ENCODE data around the gene ABCB8.

DNA sequence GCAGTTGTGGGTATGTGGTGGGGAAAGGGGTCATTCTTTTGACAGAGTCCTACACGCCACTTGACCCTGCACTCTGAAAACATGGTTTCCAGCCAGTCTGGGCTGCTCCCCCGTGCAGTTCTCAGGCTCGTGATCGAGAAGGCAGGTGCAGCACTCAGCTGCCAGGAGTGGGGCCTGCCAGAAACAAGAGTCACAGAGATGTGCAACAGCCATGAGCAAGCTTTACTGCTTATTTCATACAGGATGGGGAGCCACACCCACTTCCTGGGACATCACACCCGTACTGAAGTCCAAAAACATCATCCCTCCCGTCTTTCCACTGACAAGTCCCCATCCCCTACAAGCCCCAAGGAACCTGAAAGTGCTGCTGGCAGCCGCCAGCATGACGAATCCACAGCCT, 13.3 kb upstream of the ABCB8 start:
- TF ChIP-seq POLR2A (IDR thresholded peaks at IDR 0.05; ENCODE audit: low read length), result no peak
- no peak for TF ChIP-seq GATA1 (IDR thresholded peaks at IDR 0.05; ENCODE audit: low read depth, low read length)
